ENCODE results near the gene PICALM. TPM values are rescaled to one million over a fixed set of nuclear protein-coding genes. Genes with fewer than 3 reads are reported as not detected.
A peak's percentile ranks its signal among the peaks of the same experiment; 100 is the strongest.

The PICALM gene
- total RNA-seq, 2 donors from 2014 or later: 97.8 to 132 TPM

DNA sequence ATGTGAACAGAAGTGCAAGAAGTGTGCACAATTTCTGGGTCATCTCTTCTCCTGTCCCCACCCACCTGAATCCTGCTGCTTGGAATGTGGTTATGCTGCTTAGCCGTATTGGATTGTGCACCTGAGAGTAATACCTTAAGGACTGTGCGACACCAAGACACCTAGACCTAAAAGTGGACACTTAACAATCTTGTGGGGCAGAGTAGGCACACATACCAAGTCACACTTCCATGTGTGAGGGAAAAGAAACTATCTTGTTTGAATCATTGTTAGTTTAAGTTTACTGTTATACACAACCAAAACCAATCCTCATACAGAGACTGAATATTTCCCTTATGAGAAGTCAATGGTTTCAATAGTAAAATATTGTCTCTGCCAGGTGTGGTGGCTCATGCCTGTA, 120.0 kb downstream of the PICALM start:
- Histone ChIP-seq H3K4me1 (peaks cover 17% of the 10 kb centered on the region), H3K27ac (peak overlapping the region in 1 of 4 donors; percentile 61), H3K36me3 (replicated peaks in 1 of 2; ENCODE audit: insufficient read depth in 1 of 2, low read depth in 2 of 2) (no peaks in the 10 kb centered on the region), H3K4me3 (no peak overlapping the region), H3K9me3 (no peaks in the 10 kb centered on the region), H3K27me3 (no peaks in the 10 kb centered on the region)
- DNase-seq: no peak
- no peak for TF ChIP-seq POLR2A (IDR thresholded peaks at IDR 0.05)
- TF ChIP-seq, protein P1, sequence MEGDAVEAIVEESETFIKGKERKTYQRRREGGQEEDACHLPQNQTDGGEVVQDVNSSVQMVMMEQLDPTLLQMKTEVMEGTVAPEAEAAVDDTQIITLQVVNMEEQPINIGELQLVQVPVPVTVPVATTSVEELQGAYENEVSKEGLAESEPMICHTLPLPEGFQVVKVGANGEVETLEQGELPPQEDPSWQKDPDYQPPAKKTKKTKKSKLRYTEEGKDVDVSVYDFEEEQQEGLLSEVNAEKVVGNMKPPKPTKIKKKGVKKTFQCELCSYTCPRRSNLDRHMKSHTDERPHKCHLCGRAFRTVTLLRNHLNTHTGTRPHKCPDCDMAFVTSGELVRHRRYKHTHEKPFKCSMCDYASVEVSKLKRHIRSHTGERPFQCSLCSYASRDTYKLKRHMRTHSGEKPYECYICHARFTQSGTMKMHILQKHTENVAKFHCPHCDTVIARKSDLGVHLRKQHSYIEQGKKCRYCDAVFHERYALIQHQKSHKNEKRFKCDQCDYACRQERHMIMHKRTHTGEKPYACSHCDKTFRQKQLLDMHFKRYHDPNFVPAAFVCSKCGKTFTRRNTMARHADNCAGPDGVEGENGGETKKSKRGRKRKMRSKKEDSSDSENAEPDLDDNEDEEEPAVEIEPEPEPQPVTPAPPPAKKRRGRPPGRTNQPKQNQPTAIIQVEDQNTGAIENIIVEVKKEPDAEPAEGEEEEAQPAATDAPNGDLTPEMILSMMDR (IDR thresholded peaks at IDR 0.05): no peak
- no peak for ATAC-seq
- intact Hi-C loops (cut with DNase I): no loop called here
- 79 to 82% methylated on average over 2 of the region's 2 CpGs for WGBS, 2 donors

GRCh38 chr11:85947431-85948272, 121.2 kb downstream of the PICALM start:
- Histone ChIP-seq H3K36me3 (replicated peaks in 1 of 2; ENCODE audit: insufficient read depth in 1 of 2, low read depth in 2 of 2) (no peaks in the 10 kb centered on the region), H3K27ac (peak overlapping the region in 2 of 4 donors; percentile 48 to 61), H3K4me3 (no peak overlapping the region), H3K4me1 (peaks cover 17% of the 10 kb centered on the region), H3K27me3 (no peaks in the 10 kb centered on the region), H3K9me3 (no peaks in the 10 kb centered on the region)
- peak; percentile 72 for ATAC-seq
- WGBS, 2 donors: 21 to 30% methylated on average over 5 of the region's 5 CpGs
- peak in 1 of 4 donors; percentile 54 for DNase-seq
- no peak for TF ChIP-seq POLR2A (IDR thresholded peaks at IDR 0.05)
- TF ChIP-seq, protein P1 (IDR thresholded peaks at IDR 0.05): no peak
- intact Hi-C loops (cut with DNase I): no loop called here

DNA sequence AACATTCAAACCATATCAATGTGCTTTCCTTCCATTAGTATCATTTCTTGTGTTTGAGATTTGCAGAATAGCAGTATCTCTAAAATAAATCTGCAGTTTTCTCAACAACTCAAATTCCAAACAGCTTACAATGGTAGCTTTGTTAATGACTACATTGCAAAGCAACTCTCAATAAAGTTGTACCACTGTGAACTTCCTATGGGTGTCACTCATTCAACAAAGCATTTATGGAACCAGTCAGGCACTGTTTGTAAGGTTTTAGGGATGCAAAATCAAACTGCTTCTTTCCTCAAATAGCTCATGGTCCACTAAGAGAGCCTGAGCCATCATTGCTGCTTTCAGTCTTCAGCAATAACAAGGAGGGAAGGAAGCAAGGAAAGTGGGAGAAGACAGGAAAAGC, 122.7 kb downstream of the PICALM start:
- Histone ChIP-seq H3K36me3 (replicated peaks in 1 of 2; ENCODE audit: insufficient read depth in 1 of 2, low read depth in 2 of 2) (no peaks in the 10 kb centered on the region), H3K27ac (no peak overlapping the region), H3K4me3 (no peak overlapping the region), H3K27me3 (no peaks in the 10 kb centered on the region), H3K9me3 (no peaks in the 10 kb centered on the region), H3K4me1 (peaks cover 17% of the 10 kb centered on the region)
- ATAC-seq (no peak), DNase-seq (no peak)
- no peak for TF ChIP-seq POLR2A (IDR thresholded peaks at IDR 0.05)
- TF ChIP-seq, protein P1 (IDR thresholded peaks at IDR 0.05): no peak
- intact Hi-C loops (cut with DNase I): no loop called here

DNA sequence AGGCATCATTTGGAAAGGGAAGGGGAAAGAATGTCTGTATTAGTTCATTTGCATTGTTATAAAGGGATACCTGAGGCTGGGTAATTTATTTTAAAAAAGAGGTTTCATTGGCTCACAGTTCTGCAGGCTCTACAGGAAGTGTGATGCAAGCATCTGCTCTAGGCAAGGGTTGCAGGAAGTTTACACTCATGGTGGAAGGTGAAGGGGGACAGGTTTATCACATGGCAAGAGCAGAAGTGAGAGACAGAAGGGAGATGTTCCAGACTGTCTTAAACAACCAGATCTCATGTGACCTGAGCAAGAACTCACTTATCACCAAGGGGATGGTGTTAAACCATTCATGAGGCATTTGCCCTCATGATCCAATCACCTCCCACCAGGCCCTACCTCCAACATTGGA, 123.1 kb downstream of the PICALM start:
- Histone ChIP-seq H3K9me3 (no peaks in the 10 kb centered on the region), H3K4me1 (peaks cover 17% of the 10 kb centered on the region), H3K27me3 (no peaks in the 10 kb centered on the region), H3K27ac (no peak overlapping the region), H3K4me3 (no peak overlapping the region), H3K36me3 (replicated peaks in 1 of 2; ENCODE audit: insufficient read depth in 1 of 2, low read depth in 2 of 2) (no peaks in the 10 kb centered on the region)
- TF ChIP-seq POLR2A (IDR thresholded peaks at IDR 0.05): no peak
- TF ChIP-seq, protein P1 (IDR thresholded peaks at IDR 0.05): no peak
- intact Hi-C loops (cut with DNase I): no loop called here
- ATAC-seq (no peak), DNase-seq (no peak)

GRCh38 chr11:85945296-85945695, 123.6 kb downstream of the PICALM start:
- intact Hi-C loops (cut with DNase I): no loop called here
- WGBS, 2 donors: 71 to 86% methylated on average over 2 of the region's 2 CpGs
- ATAC-seq (no peak), DNase-seq (no peak)
- Histone ChIP-seq H3K9me3 (no peaks in the 10 kb centered on the region), H3K36me3 (replicated peaks in 1 of 2; ENCODE audit: insufficient read depth in 1 of 2, low read depth in 2 of 2) (no peaks in the 10 kb centered on the region), H3K4me3 (no peak overlapping the region), H3K4me1 (peaks cover 17% of the 10 kb centered on the region), H3K27ac (no peak overlapping the region), H3K27me3 (no peaks in the 10 kb centered on the region)
- no peak for TF ChIP-seq POLR2A (IDR thresholded peaks at IDR 0.05)
